Fibroblast of upper back skin (primary cell): ENCODE measurements around the gene UCK2.

Source experiments
- DNase-seq: peaks from one replicate; pipeline ENCODE4 v3.0.0-alpha.2; 2013

UCK2 gene

GRCh38 chr1:165947797-165948455, 120.5 kb downstream of the UCK2 start:
- DNase-seq, result no peak

GRCh38 chr1:165949335-165950130, 122.1 kb downstream of the UCK2 start:
- peak; percentile 16 for DNase-seq

GRCh38 chr1:165954940-165955339, 127.5 kb downstream of the UCK2 start:
- DNase-seq, result peak; percentile 87

- DNase-seq, result no peak
Observed at GRCh38 chr1:165958306-165958705, 130.9 kb downstream of the UCK2 start.

- DNase-seq, result peak; percentile 18
Observed at GRCh38 chr1:165960136-165960535, 132.7 kb downstream of the UCK2 start.

- DNase-seq, result no peak
Observed at GRCh38 chr1:165960881-165961280, 133.5 kb downstream of the UCK2 start.
